Lower leg skin (tissue), 4 donors: ENCODE results near the gene ADARB2. TPM values are rescaled to one million over a fixed set of nuclear protein-coding genes. Genes with fewer than 3 reads are reported as not detected.

Experiments
- DNase-seq, 2 donors: peaks; one replicate each; pipeline ENCODE4 v3.0.0-alpha.2; 2019; ENCODE audit warnings: low spot score in 2 of 2
- H3K4me3 ChIP-seq: fragments of 200-600 bp; sonication (generic); 2 replicates; pipeline ENCODE4 v1.5.1; 2017; ENCODE audit warnings: mild to moderate bottlenecking, low read depth; ENCODE audit not compliant: poor library complexity, severe bottlenecking
- CTCF ChIP-seq, 3 donors: fragments of 450-650 bp; IDR thresholded peaks; one replicate each; pipeline ENCODE4 v1.5.1; 2016; ENCODE audit warnings: antibody characterized with exemption in 3 of 3, mild to moderate bottlenecking in 3 of 3, moderate library complexity in 2 of 3
- POLR2A ChIP-seq, 2 donors: fragments of 450-650 bp; IDR thresholded peaks; one replicate each; pipeline ENCODE4 v1.6.1; 2016 to 2017; ENCODE audit warnings: antibody characterized with exemption in 2 of 2, mild to moderate bottlenecking in 1 of 2, moderate library complexity in 1 of 2
- WGBS, 2 donors: methylation state at CpG; one replicate each; pipeline ENCODE4 v1.1.5; 2018; 5-methylcytosine and 5-hydroxymethylcytosine counted together
- intact Hi-C: fragments of 100-400 bp; cut with DNase I; formaldehyde crosslinking; loops from one replicate; pipeline ENCODE4 v1.15.0; 2023; ENCODE audit warnings: low total_unique reads
- total RNA-seq, 4 donors: library from RNA; depleted of rRNA; stranded (reverse); fragments of >200 nt; gene quantifications; one replicate each; pipeline ENCODE4 v1.1.0, GENCODE V29; 2016

Gene ADARB2
- total RNA-seq, 4 donors from 2014 or later = 0.72 to 3.6 (median 1.8) TPM

DNA sequence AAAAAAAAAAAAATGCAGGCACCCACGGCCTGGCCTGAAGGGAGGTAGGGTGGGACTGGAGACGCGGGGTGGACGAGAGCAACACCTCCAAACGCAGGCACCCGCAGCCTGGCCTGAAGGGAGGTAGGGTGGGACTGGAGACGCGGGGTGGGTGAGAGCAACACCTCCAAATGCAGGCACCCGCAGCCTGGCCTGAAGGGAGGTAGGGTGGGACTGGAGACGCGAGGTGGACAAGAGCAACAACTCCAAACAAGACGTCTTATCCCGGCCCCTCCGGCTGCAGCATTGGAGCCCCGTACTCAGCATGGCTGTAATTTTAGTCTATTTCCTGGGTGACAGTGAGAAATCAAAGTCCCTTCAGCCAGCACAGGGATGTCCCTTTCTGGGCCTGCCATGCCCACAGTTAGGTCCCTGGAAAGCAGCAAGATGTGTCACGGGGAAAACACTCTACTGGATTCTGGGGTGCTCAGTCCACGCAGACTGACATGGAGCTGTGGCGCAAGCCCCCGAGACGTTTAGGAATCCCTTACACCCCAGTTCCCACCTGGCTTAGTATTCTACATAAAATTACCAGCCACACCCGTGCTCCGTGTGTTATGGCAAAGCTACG is 561.3 kb downstream of the ADARB2 start:
- no peak overlapping the region for H3K4me3 ChIP-seq
- WGBS, 2 donors = 83 to 85% methylated on average over 23 of the region's 23 CpGs
- intact Hi-C loops = no loop called here
- DNase-seq = peak in 1 of 2 donors; percentile 72
- TF ChIP-seq CTCF (IDR thresholded peaks at IDR 0.05) (no peak), POLR2A (IDR thresholded peaks at IDR 0.05) (no peak)

GRCh38 chr10:1174022-1174421 is 563.3 kb downstream of the ADARB2 start:
- H3K4me3 ChIP-seq = no peak overlapping the region
- intact Hi-C loops = no loop called here
- no peak for DNase-seq
- 62 to 77% methylated on average over 5 of the region's 5 CpGs for WGBS, 2 donors
- TF ChIP-seq POLR2A (IDR thresholded peaks at IDR 0.05) = no peak
- no peak for TF ChIP-seq CTCF (IDR thresholded peaks at IDR 0.05)

DNA sequence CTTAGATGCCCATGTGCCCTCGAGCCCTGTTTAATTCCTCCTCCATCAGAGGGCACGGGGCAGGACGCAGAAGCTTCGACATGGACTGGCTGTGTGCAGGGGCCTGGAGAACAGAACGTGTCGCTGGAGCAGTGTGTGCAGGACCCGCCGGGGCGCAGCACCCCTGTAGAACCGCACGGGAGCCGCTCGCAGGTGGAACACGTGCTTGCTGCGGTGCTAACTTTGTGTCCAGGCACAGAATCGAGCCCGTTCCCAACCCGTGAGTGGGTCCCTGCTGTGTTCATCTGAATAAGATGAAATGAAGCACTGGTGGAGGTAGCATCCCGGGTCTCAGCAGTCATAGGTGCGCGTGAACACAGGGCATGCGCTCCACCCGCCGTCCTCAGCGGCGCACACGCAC is 564.2 kb downstream of the ADARB2 start:
- 85 to 88% methylated on average over 17 to 27 of the region's 27 CpGs for WGBS, 2 donors

GRCh38 chr10:1172256-1172984 is 564.9 kb downstream of the ADARB2 start:
- DNase-seq = no peak
- intact Hi-C loops = no loop called here
- WGBS, 2 donors = 66 to 75% methylated on average over 15 of the region's 15 CpGs
- TF ChIP-seq POLR2A (IDR thresholded peaks at IDR 0.05) = no peak
- no peak for TF ChIP-seq CTCF (IDR thresholded peaks at IDR 0.05)
- no peak overlapping the region for H3K4me3 ChIP-seq

More for the DNA sequence above, 564.2 kb downstream of the ADARB2 start:
- TF ChIP-seq POLR2A (IDR thresholded peaks at IDR 0.05) = no peak
- no peak for TF ChIP-seq CTCF (IDR thresholded peaks at IDR 0.05)
- no peak overlapping the region for H3K4me3 ChIP-seq
- intact Hi-C loops = no loop called here
- no peak for DNase-seq

GRCh38 chr10:1171586-1171985 is 565.7 kb downstream of the ADARB2 start:
- 85 to 89% methylated on average over 9 of the region's 9 CpGs for WGBS, 2 donors
- TF ChIP-seq CTCF (IDR thresholded peaks at IDR 0.05) (no peak), POLR2A (IDR thresholded peaks at IDR 0.05) (no peak)
- H3K4me3 ChIP-seq = no peak overlapping the region
- intact Hi-C loops = no loop called here
- no peak for DNase-seq
